IMR-90 (cell line): ENCODE measurements around the gene MRPS24. TPM values are rescaled to one million over a fixed set of nuclear protein-coding genes. Genes with fewer than 3 reads are reported as not detected.

ENCODE experiments used
- ATAC-seq: fragments of 200-7000 bp; cut with Tn5 transposase; 2 replicates; pipeline ENCODE4 v1.9.1; 2020; ENCODE audit warnings: low read depth, mild to moderate bottlenecking, moderate library complexity
- BruUV-seq: library from RNA; stranded (reverse); fragments of 400-500 nt; replicated peaks from 2 replicates; lab custom pipeline; 2021; lab: Mats Ljungman, UMichigan
- CTCF ChIA-PET: fragments of 300-600 bp; formaldehyde crosslinking; extraction: SDS; loops from one replicate; lab custom pipeline; 2021; ENCODE audit warnings: antibody characterized with exemption; lab: Yijun Ruan, JAX
- POLR2A ChIA-PET: fragments of 300-600 bp; sonication (Branson Sonifier 250); formaldehyde crosslinking; loops from one replicate; lab custom pipeline; 2022; ENCODE audit warnings: antibody characterized with exemption; ENCODE audit not compliant: unreplicated experiment; lab: Charles Lee
- DNase-seq: peaks from one replicate; pipeline ENCODE4 v3.0.0; 2013
- H2AFZ ChIP-seq: replicated peaks from 2 replicates; pipeline ENCODE3; 2013; ENCODE audit warnings: low read length, mild to moderate bottlenecking; ENCODE audit not compliant: poor library complexity
- H2AK5ac ChIP-seq: 2 replicates; pipeline ENCODE4 v1.6.1; 2013; ENCODE audit warnings: low read depth, low read length, inconsistent platforms
- H2AK9ac ChIP-seq: replicated peaks from 2 replicates; pipeline ENCODE3; 2013; ENCODE audit warnings: mild to moderate bottlenecking, low read depth, low read length, moderate library complexity; ENCODE audit not compliant: poor library complexity
- H2BK120ac ChIP-seq: 2 replicates; pipeline ENCODE4 v1.6.1; 2013; ENCODE audit warnings: low read depth, low read length, inconsistent platforms
- H2BK15ac ChIP-seq: 3 replicates; pipeline ENCODE4 v1.6.1; 2013; ENCODE audit warnings: low read depth, low read length, inconsistent platforms
- H2BK20ac ChIP-seq: 2 replicates; pipeline ENCODE4 v1.6.1; 2013; ENCODE audit warnings: low read depth, mild to moderate bottlenecking, inconsistent platforms, low read length, moderate library complexity
- H2BK5ac ChIP-seq: 2 replicates; pipeline ENCODE4 v1.6.1; 2013; ENCODE audit warnings: mild to moderate bottlenecking, low read depth, low read length, inconsistent platforms; ENCODE audit not compliant: poor library complexity, severe bottlenecking
- H3K14ac ChIP-seq: replicated peaks from 2 replicates; pipeline ENCODE4 v1.6.1; 2013; ENCODE audit warnings: low read depth, low read length, inconsistent platforms
- H3K18ac ChIP-seq: 2 replicates; pipeline ENCODE4 v1.6.1; 2013; ENCODE audit warnings: low read depth, low read length, control low read depth
- H3K23ac ChIP-seq: 2 replicates; pipeline ENCODE4 v1.6.1; 2013; ENCODE audit warnings: low read depth, low read length, inconsistent platforms
- H3K27ac ChIP-seq: 2 replicates; pipeline ENCODE4 v1.5.1; 2013; ENCODE audit warnings: mild to moderate bottlenecking, control low read depth, low read length; ENCODE audit not compliant: insufficient read depth
- H3K27me3 ChIP-seq: 2 replicates; pipeline ENCODE4 v1.6.1; 2013; ENCODE audit warnings: low read length; ENCODE audit not compliant: control insufficient read depth, insufficient read depth
- H3K36me3 ChIP-seq: 2 replicates; pipeline ENCODE4 v1.6.1; 2013; ENCODE audit warnings: low read length, mixed read lengths; ENCODE audit not compliant: control insufficient read depth, insufficient read depth
- H3K4ac ChIP-seq: 2 replicates; pipeline ENCODE4 v1.6.1; 2013; ENCODE audit warnings: low read depth, low read length, inconsistent platforms
- H3K4me1 ChIP-seq: 2 replicates; pipeline ENCODE4 v1.6.1; 2013; ENCODE audit warnings: low read length, mixed read lengths; ENCODE audit not compliant: control insufficient read depth, insufficient read depth
- H3K4me2 ChIP-seq: 2 replicates; pipeline ENCODE4 v1.6.1; 2013; ENCODE audit warnings: low read depth, mild to moderate bottlenecking, control low read depth, low read length, moderate library complexity
- H3K4me3 ChIP-seq: 2 replicates; pipeline ENCODE4 v1.5.1; 2013; ENCODE audit warnings: low read depth, mild to moderate bottlenecking, control low read depth, low read length, moderate library complexity; ENCODE audit not compliant: insufficient read depth
- H3K56ac ChIP-seq: 2 replicates; pipeline ENCODE4 v1.6.1; 2013; ENCODE audit warnings: low read length, inconsistent platforms; ENCODE audit not compliant: insufficient read depth; ENCODE audit errors: extremely low read depth
- H3K79me1 ChIP-seq, 2 experiments: 2 replicates each; pipeline ENCODE4 v1.6.1; 2013; ENCODE audit warnings: low read length in 2 of 2, inconsistent platforms in 1 of 2, low read depth in 1 of 2
- H3K9ac ChIP-seq: 2 replicates; pipeline ENCODE4 v1.6.1; 2013; ENCODE audit warnings: low read depth, low read length, control low read depth
- H3K9me1 ChIP-seq: 2 replicates; pipeline ENCODE4 v1.6.1; 2013; ENCODE audit warnings: low read length, inconsistent platforms; ENCODE audit not compliant: insufficient read depth
- H3K9me3 ChIP-seq: 2 replicates; pipeline ENCODE4 v1.6.1; 2013; ENCODE audit warnings: low read length; ENCODE audit not compliant: control insufficient read depth, insufficient read depth
- H4K20me1 ChIP-seq: 2 replicates; pipeline ENCODE4 v1.6.1; 2013; ENCODE audit warnings: low read length, inconsistent platforms; ENCODE audit not compliant: insufficient read depth
- H4K5ac ChIP-seq: 2 replicates; pipeline ENCODE4 v1.6.1; 2013; ENCODE audit warnings: mild to moderate bottlenecking, low read depth, low read length, control low read depth
- H4K8ac ChIP-seq, 2 experiments: 2 replicates each; pipeline ENCODE4 v1.6.1; 2013; ENCODE audit warnings: low read depth in 2 of 2, low read length in 2 of 2, control low read depth in 1 of 2, inconsistent platforms in 1 of 2
- H4K91ac ChIP-seq: 2 replicates; pipeline ENCODE4 v1.6.1; 2013; ENCODE audit warnings: low read depth, low read length, inconsistent platforms; ENCODE audit not compliant: insufficient read depth
- BHLHE40 ChIP-seq: fragments of 150-350 bp; IDR thresholded peaks from 2 replicates; pipeline ENCODE4 v1.6.1; 2016; ENCODE audit warnings: mild to moderate bottlenecking, low read depth, low read length
- CEBPB ChIP-seq: IDR thresholded peaks from 2 replicates; pipeline ENCODE4 v1.6.1; 2012; ENCODE audit warnings: low read depth, low read length, improper control_type of control experiment
- CTCF ChIP-seq: conservative IDR thresholded peaks from 2 replicates; pipeline ENCODE4 v1.5.1; 2012; ENCODE audit warnings: mild to moderate bottlenecking, low read depth, low read length, improper control_type of control experiment
- FOS ChIP-seq: fragments of 150-350 bp; IDR thresholded peaks from 2 replicates; pipeline ENCODE4 v1.6.1; 2016; ENCODE audit warnings: low read depth, low read length
- MAFK ChIP-seq: IDR thresholded peaks from 2 replicates; pipeline ENCODE4 v1.6.1; 2012; ENCODE audit warnings: low read depth, low read length, improper control_type of control experiment
- MXI1 ChIP-seq: IDR thresholded peaks from 2 replicates; pipeline ENCODE4 v1.6.1; 2012; ENCODE audit warnings: low read depth, mild to moderate bottlenecking, low read length, moderate library complexity, borderline replicate concordance
- NFE2L2 ChIP-seq: fragments of 150-350 bp; IDR thresholded peaks from 2 replicates; pipeline ENCODE4 v1.6.1; 2016; ENCODE audit warnings: low read depth, mild to moderate bottlenecking, low read length
- POLR2A ChIP-seq: IDR thresholded peaks from 2 replicates; pipeline ENCODE4 v1.6.1; 2012; ENCODE audit warnings: mild to moderate bottlenecking, low read depth, low read length
- RFX5 ChIP-seq: IDR thresholded peaks from 2 replicates; pipeline ENCODE4 v1.8.0; 2012; ENCODE audit warnings: low read depth, mild to moderate bottlenecking, low read length, moderate library complexity
- USF2 ChIP-seq: fragments of 150-350 bp; IDR thresholded peaks from 2 replicates; pipeline ENCODE4 v1.6.1; 2017; ENCODE audit warnings: mild to moderate bottlenecking, antibody characterized with exemption, low read length, low read depth
- WGBS, 2 experiments: methylation state at CpG; one replicate each; pipeline versions ENCODE4 v1.1.5 to v1.1.7; 2013; ENCODE audit warnings: missing lambda C conversion rate in 2 of 2; ENCODE audit not compliant: insufficient read length in 1 of 2; ENCODE audit errors: extremely low coverage in 2 of 2; 5-methylcytosine and 5-hydroxymethylcytosine counted together
- dilution Hi-C: fragments of 300-500 bp; cut with HindIII; formaldehyde crosslinking; loops from one replicate; pipeline ENCODE4 v1.14.3; 2018; ENCODE audit warnings: low sequenced_read_pairs; ENCODE audit not compliant: unreplicated experiment
- in situ Hi-C: fragments of 300-500 bp; cut with MboI; formaldehyde crosslinking; loops from 3 replicates; pipeline ENCODE4 v1.14.3; 2019; ENCODE audit warnings: low sequenced_read_pairs, inconsistent platforms, mixed read lengths
- intact Hi-C: fragments of 100-400 bp; cut with micrococcal nuclease; formaldehyde crosslinking; loops from 2 replicates; pipeline ENCODE4 v1.10.0; 2022
- polyA plus RNA-seq, 3 experiments: library from polyadenylated mRNA; depleted of rRNA; stranded (reverse); fragments of >200 nt; gene quantifications; 2 replicates each; pipeline ENCODE4 v1.2.3, GENCODE V29; 2012; ENCODE audit warnings: low replicate concordance in 1 of 3
- total RNA-seq: library from RNA; depleted of rRNA; stranded (reverse); fragments of >200 nt; gene quantifications from 2 replicates; pipeline ENCODE4 v1.2.3, GENCODE V29; 2012

MRPS24 gene
- total and polyA plus RNA-seq, 2 of the 4 experiments (the other 2 are of a cell fraction) = 151 to 266 TPM

- no peak for ATAC-seq
- no peak overlapping the region for H4K8ac ChIP-seq
- no peaks in the 10 kb centered on the region for H3K4me1 ChIP-seq
- no peaks in the 10 kb centered on the region for H3K36me3 ChIP-seq
- TF ChIP-seq NFE2L2 (no peak), BHLHE40 (no peak), MXI1 (no peak), FOS (no peak), CTCF (no peak), RFX5 (no peak), CEBPB (no peak), MAFK (no peak), POLR2A (no peak), USF2 (no peak)
- H3K4me2 ChIP-seq = no peak overlapping the region
- H3K14ac ChIP-seq = no peak overlapping the region
- no peaks in the 10 kb centered on the region for H4K20me1 ChIP-seq
- POLR2A ChIA-PET = no interaction called here
- WGBS, 2 experiments = no CpG with 5 or more reads among the region's 5 CpGs
- dilution Hi-C loops (no loop called here), in situ Hi-C loops (no loop called here), intact Hi-C loops (no loop called here)
- CTCF ChIA-PET = no interaction called here
- H3K4ac ChIP-seq = no peak overlapping the region
- no peak overlapping the region for H3K18ac ChIP-seq
- H2BK15ac ChIP-seq = no peak overlapping the region
- H3K27me3 ChIP-seq = no peaks in the 10 kb centered on the region; the same call in 1 of the 2 replicates
- H2AFZ ChIP-seq = no peak overlapping the region
- no peaks in the 10 kb centered on the region for H3K9me1 ChIP-seq
- H3K23ac ChIP-seq = no peak overlapping the region
- no peak overlapping the region for H2BK120ac ChIP-seq
- H2AK9ac ChIP-seq = no peak overlapping the region
- H2BK5ac ChIP-seq = no peak overlapping the region
- no peak overlapping the region for H2BK20ac ChIP-seq
- no peak overlapping the region for H3K56ac ChIP-seq
- H3K4me3 ChIP-seq = no peak overlapping the region
- no peak overlapping the region for H3K27ac ChIP-seq
- no TSS peak for BruUV-seq
- no peak overlapping the region for H3K9ac ChIP-seq
- H3K9me3 ChIP-seq = no peaks in the 10 kb centered on the region
- no peaks in the 10 kb centered on the region for H3K79me1 ChIP-seq
- H4K91ac ChIP-seq = no peak overlapping the region
- H2AK5ac ChIP-seq = no peak overlapping the region
- DNase-seq = no peak
- H4K5ac ChIP-seq = no peak overlapping the region
These were observed 46.6 kb upstream of the MRPS24 start for GRCh38 chr7:43915907-43916306.
